Gastrocnemius medialis (tissue), 4 donors: ENCODE data around the gene ASTN1. TPM values are rescaled to one million over a fixed set of nuclear protein-coding genes. Genes with fewer than 3 reads are reported as not detected.
A peak's percentile ranks its signal among the peaks of the same experiment; 100 is the strongest.

Experiments used
- ATAC-seq, 2 donors: fragments of 150-250 bp; one replicate each; pipeline ENCODE4 v1.9.1; 2016
- DNase-seq, 2 donors: peaks; one replicate each; pipeline ENCODE4 v3.0.0-alpha.2; 2019
- H3K27ac ChIP-seq, 4 donors: fragments of 200-600 bp; sonication (generic); 1 replicate in 1 of 4; 2 replicates in 3 of 4; pipeline ENCODE4 v1.5.1; 2016 to 2018; ENCODE audit warnings: mild to moderate bottlenecking in 2 of 4, moderate library complexity in 1 of 4
- H3K27me3 ChIP-seq, 3 donors: fragments of 200-600 bp; sonication (generic) in 2 of 3; 1 replicate in 1 of 3; 2 replicates in 2 of 3; pipeline versions ENCODE4 v1.5.1 to v1.6.0; 2016 to 2019; ENCODE audit warnings: mild to moderate bottlenecking in 1 of 3, moderate library complexity in 1 of 3
- H3K36me3 ChIP-seq, 2 donors: fragments of 200-600 bp; sonication (generic) in 1 of 2; one replicate each; pipeline ENCODE4 v1.5.1; 2017 to 2018
- H3K4me1 ChIP-seq, 2 donors: fragments of 200-600 bp; sonication (generic) in 1 of 2; one replicate each; pipeline ENCODE4 v1.5.1; 2016 to 2017; ENCODE audit warnings: mild to moderate bottlenecking in 2 of 2
- H3K4me3 ChIP-seq, 4 donors: fragments of 200-600 bp; sonication (generic) in 3 of 4; 1 replicate in 1 of 4; 2 replicates in 3 of 4; pipeline ENCODE4 v1.5.1; 2016 to 2019; ENCODE audit warnings: mild to moderate bottlenecking in 2 of 4
- H3K9me3 ChIP-seq, 3 donors: fragments of 200-600 bp; sonication (generic) in 2 of 3; 1 replicate in 1 of 3; 2 replicates in 2 of 3; pipeline ENCODE4 v1.5.1; 2016 to 2019
- CTCF ChIP-seq, 5 experiments: fragments of 450-650 bp in 3 of 5; fragments of 200-600 bp in 2 of 5; sonication (generic) in 2 of 5; IDR thresholded peaks in 4 of 5; conservative IDR thresholded peaks in 1 of 5; 1 replicate in 4 of 5; 2 replicates in 1 of 5; pipeline ENCODE4 v1.5.1; 2016 to 2019; ENCODE audit warnings: antibody characterized with exemption in 5 of 5, mild to moderate bottlenecking in 3 of 5, moderate library complexity in 3 of 5
- POLR2A ChIP-seq, 2 donors: fragments of 450-650 bp; IDR thresholded peaks; one replicate each; pipeline ENCODE4 v1.6.1; 2017; ENCODE audit warnings: antibody characterized with exemption in 2 of 2, mild to moderate bottlenecking in 2 of 2, moderate library complexity in 2 of 2
- in situ Hi-C, 4 donors: fragments of 200-750 bp; cut with MboI; loops; one replicate each; pipeline versions ENCODE4 v1.15.0 to v1.8.0; 2017; ENCODE audit warnings: low sequenced_read_pairs in 4 of 4
- intact Hi-C: fragments of 100-400 bp; cut with DNase I; formaldehyde crosslinking; loops from one replicate; pipeline ENCODE4 v1.15.1; 2023; ENCODE audit warnings: low total_unique reads
- total RNA-seq, 4 donors: library from RNA; depleted of rRNA; stranded (reverse); fragments of >200 nt; gene quantifications; one replicate each; pipeline versions ENCODE4 v1.1.0 to v1.2.3, GENCODE V29; 2016

ASTN1 gene
- total RNA-seq, 4 donors from 2014 or later, result 0.09 to 0.10 TPM; not detected in 2

- ATAC-seq (no peak), DNase-seq (no peak)
- Histone ChIP-seq H3K27me3 (peaks cover 50 to 57% (median 50%) of the 10 kb centered on the region in 3 donors), H3K27ac (no peak overlapping the region), H3K4me1 (peaks cover 0 to 4% of the 10 kb centered on the region in 2 donors), H3K4me3 (no peak overlapping the region), H3K9me3 (no peaks in the 10 kb centered on the region), H3K36me3 (no peaks in the 10 kb centered on the region)
- intact Hi-C loops, result no loop called here
- no peak for TF ChIP-seq POLR2A (IDR thresholded peaks at IDR 0.05)
- no peak for TF ChIP-seq CTCF (IDR thresholded peaks at IDR 0.05 in 4 of 5, conservative IDR thresholded peaks at IDR 0.05 in 1 of 5)
- in situ Hi-C loops, result no loop called here
Measured at GRCh38 chr1:177165069-177165439, 542 bp upstream of the ASTN1 start.

- DNase-seq, result no peak
- in situ Hi-C loops (no loop called here), intact Hi-C loops (no loop called here)
- H3K27ac ChIP-seq, result no peak overlapping the region
- H3K36me3 ChIP-seq, result no peaks in the 10 kb centered on the region
- ATAC-seq, result no peak
- peak overlapping the region in 3 of 4 donors; percentile 26 to 29 (median 28) for H3K4me3 ChIP-seq
- peaks cover 42 to 57% (median 43%) of the 10 kb centered on the region in 3 donors for H3K27me3 ChIP-seq
- no peaks in the 10 kb centered on the region for H3K9me3 ChIP-seq
- peaks cover 0 to 4% of the 10 kb centered on the region in 2 donors for H3K4me1 ChIP-seq
- TF ChIP-seq POLR2A (IDR thresholded peaks at IDR 0.05) (no peak), CTCF (IDR thresholded peaks at IDR 0.05 in 4 of 5, conservative IDR thresholded peaks at IDR 0.05 in 1 of 5) (no peak)
Measured at GRCh38 chr1:177163844-177164379, 600 bp downstream of the ASTN1 start.

GRCh38 chr1:177162243-177162642 is 2.3 kb downstream of the ASTN1 start:
- Histone ChIP-seq H3K4me3 (no peak overlapping the region), H3K27me3 (peaks cover 31 to 43% (median 36%) of the 10 kb centered on the region in 3 donors), H3K4me1 (peaks cover 0 to 4% of the 10 kb centered on the region in 2 donors), H3K36me3 (no peaks in the 10 kb centered on the region), H3K27ac (no peak overlapping the region), H3K9me3 (no peaks in the 10 kb centered on the region)
- TF ChIP-seq POLR2A (IDR thresholded peaks at IDR 0.05), result no peak
- in situ Hi-C loops (no loop called here), intact Hi-C loops (no loop called here)
- ATAC-seq (no peak), DNase-seq (no peak)

- in situ Hi-C loops (no loop called here), intact Hi-C loops (no loop called here)
- no peaks in the 10 kb centered on the region for H3K4me1 ChIP-seq
- TF ChIP-seq CTCF (IDR thresholded peaks at IDR 0.05 in 4 of 5, conservative IDR thresholded peaks at IDR 0.05 in 1 of 5), result no peak
- no peak for TF ChIP-seq POLR2A (IDR thresholded peaks at IDR 0.05)
- ATAC-seq (no peak), DNase-seq (no peak)
- H3K4me3 ChIP-seq, result no peak overlapping the region
- no peaks in the 10 kb centered on the region for H3K27me3 ChIP-seq
- H3K9me3 ChIP-seq, result no peaks in the 10 kb centered on the region
- no peaks in the 10 kb centered on the region for H3K36me3 ChIP-seq
- H3K27ac ChIP-seq, result no peak overlapping the region
Measured at GRCh38 chr1:177146499-177146898, 18.0 kb downstream of the ASTN1 start.

- in situ Hi-C loops, result no loop called here
- TF ChIP-seq CTCF (IDR thresholded peaks at IDR 0.05 in 4 of 5, conservative IDR thresholded peaks at IDR 0.05 in 1 of 5) (no peak), POLR2A (IDR thresholded peaks at IDR 0.05) (no peak)
- no peaks in the 10 kb centered on the region for H3K4me1 ChIP-seq
- H3K36me3 ChIP-seq, result no peaks in the 10 kb centered on the region
- no peaks in the 10 kb centered on the region for H3K27me3 ChIP-seq
- no peak overlapping the region for H3K27ac ChIP-seq
- DNase-seq, result no peak
- no peak overlapping the region for H3K4me3 ChIP-seq
- ATAC-seq, result no peak
- intact Hi-C loops, result no loop called here
- H3K9me3 ChIP-seq, result no peaks in the 10 kb centered on the region
Measured at GRCh38 chr1:177145106-177146070, 19.1 kb downstream of the ASTN1 start.
